Left colon (tissue), 2 donors: Measurements from ENCODE around the gene ENPP1. TPM values are rescaled to one million over a fixed set of nuclear protein-coding genes. Genes with fewer than 3 reads are reported as not detected.
A peak's percentile ranks its signal among the peaks of the same experiment; 100 is the strongest.

Experiments
- ATAC-seq: fragments of 200-7000 bp; cut with Tn5 transposase; one replicate; pipeline ENCODE4 v1.9.1; 2020; ENCODE audit warnings: mild to moderate bottlenecking, moderate library complexity
- DNase-seq, 2 donors: peaks; one replicate each; pipeline ENCODE4 v3.0.0-alpha.2; 2020
- intact Hi-C, 2 donors: fragments of 100-400 bp; cut with DNase I in 1 of 2; cut with micrococcal nuclease in 1 of 2; formaldehyde crosslinking; loops; one replicate each; pipeline versions ENCODE4 v1.11.2 to v1.14.0; 2022; cut with DNase I, micrococcal nuclease
- microRNA-seq, 2 donors: library from miRNA; unstranded; fragments of <30 nt; microRNA quantifications; one replicate each; pipeline versions ENCODE4 v1.1.0 to v1.2.0, GENCODE V29; 2020
- total RNA-seq, 2 donors: library from RNA; stranded (reverse); fragmentation: NEBNext Ultra II Directional; extraction: Animal tissue kit (Norgen Biotek cat#: 25700); gene quantifications; one replicate each; pipeline ENCODE4 v1.2.1, GENCODE V29; 2021
- donor health status: DM: no; HTN: no; CAD: no.
- donor health status: DM: yes; HTN: yes; CAD: no.

ENPP1 gene
- total RNA-seq, 2 donors from 2014 or later, result 15.8 to 19.9 TPM

GRCh38 chr6:131918650-131919355 is 111.0 kb downstream of the ENPP1 start:
- ATAC-seq (no peak), DNase-seq (no peak)
- intact Hi-C loops, result loop anchor here in 1 of 2 donors (5.0 to 10.0 kb wide), 2 partner anchors 243 to 366 kb away; no protein-coding TSS in a partner anchor

- DNase-seq (no peak), ATAC-seq (no peak)
- intact Hi-C loops, result loop anchor here in 1 of 2 donors (5.0 kb wide), 1 partner anchor 297 kb away; no protein-coding TSS in a partner anchor
Measured at GRCh38 chr6:131920656-131921055, 112.8 kb downstream of the ENPP1 start.

GRCh38 chr6:131923356-131923755 is 115.5 kb downstream of the ENPP1 start:
- intact Hi-C loops, result loop anchor here in 1 of 2 donors (5.0 kb wide), 1 partner anchor 294 kb away; no protein-coding TSS in a partner anchor
- DNase-seq (peak; percentile 34 to 67), ATAC-seq (peak; percentile 85)

DNA sequence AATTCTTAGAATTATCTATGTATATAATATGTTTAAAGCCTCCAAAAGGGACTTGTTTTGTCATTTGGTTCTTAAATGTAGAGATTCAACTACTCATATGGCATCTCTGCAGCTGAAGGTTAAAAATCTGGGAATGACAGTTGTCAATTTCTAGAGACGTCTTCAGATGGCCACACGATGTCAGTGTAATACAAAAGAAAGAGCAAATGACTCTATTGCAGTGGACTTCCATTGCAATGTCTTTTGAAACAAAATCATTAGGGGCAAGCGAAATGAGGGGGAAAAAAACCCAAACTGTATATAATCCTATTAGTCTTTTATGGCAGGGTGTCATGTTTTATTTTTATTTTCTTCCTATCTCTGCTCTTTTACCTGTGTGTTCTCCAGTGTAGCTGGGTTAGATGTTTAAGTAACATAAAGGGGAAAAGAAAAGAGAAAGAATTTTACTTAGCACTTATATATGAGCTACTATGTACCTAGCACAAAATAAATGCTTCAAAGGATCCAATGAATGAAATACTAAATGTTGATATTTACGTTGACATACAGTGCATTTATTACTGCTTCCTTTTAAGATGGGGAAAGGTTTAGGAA is 117.2 kb downstream of the ENPP1 start:
- DNase-seq (no peak), ATAC-seq (peak; percentile 74)
- intact Hi-C loops, result loop anchor here in 1 of 2 donors (5.0 kb wide), 1 partner anchor 292 kb away; no protein-coding TSS in a partner anchor

- intact Hi-C loops, result no loop called here
- no peak for ATAC-seq
- DNase-seq, result no peak
Measured at GRCh38 chr6:131929264-131929663, 121.4 kb downstream of the ENPP1 start.

GRCh38 chr6:131929976-131930375 is 122.2 kb downstream of the ENPP1 start:
- intact Hi-C loops, result no loop called here
- no peak for ATAC-seq
- no peak for DNase-seq

DNA sequence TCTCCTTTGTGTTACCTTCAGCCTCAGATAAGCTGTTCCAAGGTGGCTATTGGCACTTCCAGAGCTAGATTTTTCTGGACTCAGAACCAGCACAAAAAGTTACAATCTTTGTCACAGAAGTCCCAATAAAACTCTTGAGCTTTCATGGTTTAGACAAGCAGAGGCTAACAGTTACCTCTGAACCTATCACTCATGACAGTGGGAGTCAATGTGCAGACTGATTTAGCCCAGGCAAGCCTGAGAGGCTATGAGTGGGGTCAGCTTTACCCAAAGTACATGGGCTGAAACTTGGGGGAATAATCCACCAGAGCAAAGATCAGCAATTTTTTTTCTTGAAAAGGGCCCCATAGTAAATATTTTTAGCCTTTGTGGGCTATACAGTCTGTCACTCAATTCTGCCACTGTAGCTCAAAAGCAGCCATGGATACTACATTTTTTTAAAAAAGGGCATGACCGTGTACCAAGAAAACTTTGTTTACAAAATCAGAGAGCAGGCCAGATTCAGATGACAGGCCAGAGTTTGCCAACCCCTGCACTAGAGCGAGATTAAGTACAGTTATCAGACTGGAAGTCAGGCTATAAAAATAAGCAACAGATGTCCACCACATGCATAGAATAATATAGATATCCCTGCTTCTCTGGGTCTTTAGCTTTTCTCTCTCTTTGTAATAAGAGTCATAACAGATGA is 123.4 kb downstream of the ENPP1 start:
- intact Hi-C loops, result no loop called here
- DNase-seq, result no peak
- no peak for ATAC-seq

DNA sequence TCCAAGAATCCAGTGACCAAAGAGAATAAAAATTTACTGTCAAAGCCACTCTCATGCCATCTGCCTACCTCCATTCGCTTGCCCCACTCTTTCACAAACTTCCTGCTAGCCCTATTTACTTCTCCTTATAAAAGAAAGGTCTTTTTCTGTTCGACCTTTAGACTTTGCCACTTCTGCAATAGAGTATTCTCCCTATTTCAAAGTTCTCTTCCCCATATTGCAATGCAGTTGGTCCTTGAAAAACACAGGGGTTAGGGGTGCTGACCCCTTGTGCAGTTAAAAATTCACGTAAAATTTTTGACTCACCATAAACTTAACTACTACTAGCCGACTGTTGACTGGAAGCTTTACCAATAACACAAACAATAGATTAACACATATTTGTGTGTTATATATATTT is 128.3 kb downstream of the ENPP1 start:
- peak; percentile 56 for ATAC-seq
- intact Hi-C loops, result no loop called here
- no peak for DNase-seq

DNA sequence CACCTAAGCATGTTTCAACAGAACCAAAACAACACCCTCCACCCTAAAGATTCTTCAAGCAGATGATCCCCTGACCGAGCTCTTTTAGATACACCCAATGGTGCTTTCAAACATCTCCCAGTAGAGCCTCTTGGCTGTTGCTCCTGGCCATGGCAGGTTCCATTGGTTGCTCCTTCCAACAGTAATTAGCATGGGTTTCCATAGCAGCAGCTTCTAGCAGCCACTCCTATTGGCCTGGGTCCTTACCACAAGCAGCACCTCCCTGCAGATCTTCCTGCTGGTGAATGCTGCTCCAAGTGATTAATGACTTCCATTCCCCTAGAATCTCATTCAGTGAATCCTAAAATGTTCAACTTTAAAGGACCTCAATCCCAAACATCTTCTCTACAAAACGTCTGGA is 129.4 kb downstream of the ENPP1 start:
- ATAC-seq (no peak), DNase-seq (no peak)
- intact Hi-C loops, result no loop called here

DNA sequence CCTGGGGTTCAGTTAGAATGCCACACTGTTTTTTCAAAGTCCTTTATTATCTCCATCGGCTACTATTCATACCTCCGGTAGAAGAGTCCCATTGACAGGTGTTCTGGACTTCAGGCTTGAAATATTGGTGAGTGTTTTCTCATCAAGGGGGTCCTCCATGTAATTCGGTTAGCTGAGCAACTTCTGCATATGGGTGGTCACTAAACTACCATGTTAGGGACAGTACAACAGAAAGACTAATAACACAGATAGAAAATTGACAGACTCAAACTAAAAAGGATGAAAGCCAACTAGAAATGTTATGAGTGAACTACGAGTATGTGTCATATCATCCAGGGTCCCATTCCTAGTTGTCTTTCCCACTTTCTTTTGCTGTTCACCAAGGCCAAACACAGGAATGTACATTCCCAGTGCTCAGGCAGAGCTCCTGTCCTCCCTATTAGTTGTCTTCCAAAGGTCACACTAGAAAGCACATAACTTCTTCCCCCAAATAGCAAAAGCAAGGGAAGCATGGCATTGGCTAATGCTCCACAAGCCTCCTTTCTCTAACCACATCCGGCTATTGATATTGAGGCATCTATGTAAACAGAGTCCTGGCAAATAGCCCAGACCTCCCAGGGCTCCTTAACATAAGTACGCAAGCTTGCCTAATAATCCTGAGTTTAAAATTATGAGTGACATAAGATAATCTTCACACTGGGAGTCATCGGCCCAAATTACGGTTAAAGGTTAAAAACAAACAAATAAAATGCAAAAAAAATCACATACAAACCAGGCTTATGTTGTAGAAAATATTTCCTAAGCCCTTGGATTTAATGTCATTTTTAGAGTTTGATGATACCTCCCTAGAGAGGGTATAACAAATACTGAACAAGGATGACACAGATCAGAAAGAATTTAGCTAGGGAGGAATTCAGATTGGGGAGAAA is 130.1 kb downstream of the ENPP1 start:
- intact Hi-C loops, result no loop called here
- ATAC-seq, result no peak
- DNase-seq, result no peak

Small RNA genes within 50 kb of the gene (microRNA-seq; reads per million reads assigned to microRNA genes)
- gene MIR548H5, result 0 reads per million in 2 donors

Other genes starting within 250 kb of the ENPP1 start
- gene ARG1, start 234.8 kb upstream of the ENPP1 start, total RNA-seq, result under 1 TPM in 1 of 2 donors, not detected in 1; 0.28 TPM
- 10 to 100 TPM; 26.5 to 29.5 TPM for gene MED23, start 179.8 kb upstream of the ENPP1 start, total RNA-seq
- 10 to 100 TPM; 16.6 to 21.2 TPM for gene ENPP3, start 170.7 kb upstream of the ENPP1 start, total RNA-seq
- under 1 TPM in 1 of 2 donors, not detected in 1; 0.31 TPM for gene OR2A4, start 106.6 kb upstream of the ENPP1 start, total RNA-seq
- not detected for gene CTAGE9, start 97.0 kb upstream of the ENPP1 start, total RNA-seq
- 10 to 100 TPM; 34.4 to 37.8 TPM for gene CCN2, start 143.4 kb downstream of the ENPP1 start, total RNA-seq